Embryonic facial prominence (tissue), 1 donor: ENCODE data around the gene IFNL2.
"Not testable (repeated sequence)": the region's sequence is repeated elsewhere in the genome, so short reads cannot be mapped to it uniquely, and the experiment has no call there.

Experiments
- DNase-seq: peaks from one replicate; pipeline ENCODE4 v3.0.0-alpha.2; 2016; ENCODE audit errors: extremely low spot score

IFNL2 gene

GRCh38 chr19:39253374-39254149 lies 14.6 kb upstream of the IFNL2 start:
- no peak for DNase-seq

- no peak for DNase-seq
Observed at GRCh38 chr19:39254531-39255345, 13.5 kb upstream of the IFNL2 start.

- no peak for DNase-seq
Observed at GRCh38 chr19:39257227-39257626, 11.0 kb upstream of the IFNL2 start.

GRCh38 chr19:39261704-39262103 lies 6.5 kb upstream of the IFNL2 start:
- DNase-seq: no peak

GRCh38 chr19:39262496-39262895 lies 5.7 kb upstream of the IFNL2 start:
- DNase-seq: no peak

GRCh38 chr19:39263912-39264305 lies 4.3 kb upstream of the IFNL2 start:
- DNase-seq: no peak

- no peak for DNase-seq
Observed at GRCh38 chr19:39264306-39265290, 3.6 kb upstream of the IFNL2 start.

- no peak for DNase-seq
Observed at GRCh38 chr19:39265321-39265916, 2.8 kb upstream of the IFNL2 start.

GRCh38 chr19:39268531-39269223 lies 481 bp downstream of the IFNL2 start:
- not testable (repeated sequence) for DNase-seq

GRCh38 chr19:39269369-39269768 lies 1.2 kb downstream of the IFNL2 start:
- not testable (repeated sequence) for DNase-seq

- DNase-seq: no peak
Observed at GRCh38 chr19:39270036-39270871, 2.1 kb downstream of the IFNL2 start.

- not testable (repeated sequence) for DNase-seq
Observed at GRCh38 chr19:39273859-39274258, 5.7 kb downstream of the IFNL2 start.

GRCh38 chr19:39275578-39275977 lies 7.4 kb downstream of the IFNL2 start:
- no peak for DNase-seq

GRCh38 chr19:39276740-39277139 lies 8.5 kb downstream of the IFNL2 start:
- DNase-seq: no peak

GRCh38 chr19:39277598-39277997 lies 9.4 kb downstream of the IFNL2 start:
- no peak for DNase-seq

- no peak for DNase-seq
Observed at GRCh38 chr19:39282021-39282420, 13.8 kb downstream of the IFNL2 start.

- DNase-seq: no peak
Observed at GRCh38 chr19:39284032-39284431, 15.8 kb downstream of the IFNL2 start.

GRCh38 chr19:39293394-39293793 lies 25.2 kb downstream of the IFNL2 start:
- no peak for DNase-seq

GRCh38 chr19:39296055-39296645 lies 28.0 kb downstream of the IFNL2 start, which contains the start of gene IFNL1:
TSS of gene IFNL1 (plus strand) at chr19:39296407. CDS start at chr19:39296422, 15 bp downstream.
- no peak for DNase-seq
